ENCODE results near the gene TUSC2. TPM values are rescaled to one million over a fixed set of nuclear protein-coding genes. Genes with fewer than 3 reads are reported as not detected.

TUSC2 gene
- total and polyA plus RNA-seq, 9 of the 15 experiments (the other 6 are each of a cell fraction or from before 2014, with no cell fraction given) = 2.8 to 67.5 (median 25.8) TPM

GRCh38 chr3:50345008-50345407, 17.0 kb upstream of the TUSC2 start (continued):
- TF ChIP-seq, protein P1, sequence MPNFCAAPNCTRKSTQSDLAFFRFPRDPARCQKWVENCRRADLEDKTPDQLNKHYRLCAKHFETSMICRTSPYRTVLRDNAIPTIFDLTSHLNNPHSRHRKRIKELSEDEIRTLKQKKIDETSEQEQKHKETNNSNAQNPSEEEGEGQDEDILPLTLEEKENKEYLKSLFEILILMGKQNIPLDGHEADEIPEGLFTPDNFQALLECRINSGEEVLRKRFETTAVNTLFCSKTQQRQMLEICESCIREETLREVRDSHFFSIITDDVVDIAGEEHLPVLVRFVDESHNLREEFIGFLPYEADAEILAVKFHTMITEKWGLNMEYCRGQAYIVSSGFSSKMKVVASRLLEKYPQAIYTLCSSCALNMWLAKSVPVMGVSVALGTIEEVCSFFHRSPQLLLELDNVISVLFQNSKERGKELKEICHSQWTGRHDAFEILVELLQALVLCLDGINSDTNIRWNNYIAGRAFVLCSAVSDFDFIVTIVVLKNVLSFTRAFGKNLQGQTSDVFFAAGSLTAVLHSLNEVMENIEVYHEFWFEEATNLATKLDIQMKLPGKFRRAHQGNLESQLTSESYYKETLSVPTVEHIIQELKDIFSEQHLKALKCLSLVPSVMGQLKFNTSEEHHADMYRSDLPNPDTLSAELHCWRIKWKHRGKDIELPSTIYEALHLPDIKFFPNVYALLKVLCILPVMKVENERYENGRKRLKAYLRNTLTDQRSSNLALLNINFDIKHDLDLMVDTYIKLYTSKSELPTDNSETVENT (CRISPR knock-in tag; IDR thresholded peaks at IDR 0.05) = no peak
- TF ChIP-seq NFRKB (IDR thresholded peaks at IDR 0.05; ENCODE audit: low read depth) = no peak
- no peak for TF ChIP-seq ZBTB8A (IDR thresholded peaks at IDR 0.05; ENCODE audit: partially characterized antibody)
- TF ChIP-seq ZNF165 (CRISPR knock-in tag; IDR thresholded peaks at IDR 0.05; ENCODE audit: borderline replicate concordance) = no peak
- TF ChIP-seq, protein P2, sequence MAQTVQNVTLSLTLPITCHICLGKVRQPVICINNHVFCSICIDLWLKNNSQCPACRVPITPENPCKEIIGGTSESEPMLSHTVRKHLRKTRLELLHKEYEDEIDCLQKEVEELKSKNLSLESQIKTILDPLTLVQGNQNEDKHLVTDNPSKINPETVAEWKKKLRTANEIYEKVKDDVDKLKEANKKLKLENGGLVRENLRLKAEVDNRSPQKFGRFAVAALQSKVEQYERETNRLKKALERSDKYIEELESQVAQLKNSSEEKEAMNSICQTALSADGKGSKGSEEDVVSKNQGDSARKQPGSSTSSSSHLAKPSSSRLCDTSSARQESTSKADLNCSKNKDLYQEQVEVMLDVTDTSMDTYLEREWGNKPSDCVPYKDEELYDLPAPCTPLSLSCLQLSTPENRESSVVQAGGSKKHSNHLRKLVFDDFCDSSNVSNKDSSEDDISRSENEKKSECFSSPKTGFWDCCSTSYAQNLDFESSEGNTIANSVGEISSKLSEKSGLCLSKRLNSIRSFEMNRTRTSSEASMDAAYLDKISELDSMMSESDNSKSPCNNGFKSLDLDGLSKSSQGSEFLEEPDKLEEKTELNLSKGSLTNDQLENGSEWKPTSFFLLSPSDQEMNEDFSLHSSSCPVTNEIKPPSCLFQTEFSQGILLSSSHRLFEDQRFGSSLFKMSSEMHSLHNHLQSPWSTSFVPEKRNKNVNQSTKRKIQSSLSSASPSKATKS (CRISPR knock-in tag; IDR thresholded peaks at IDR 0.05) = no peak
